Stimulated activated naive B cell treated with anti-CD40 and anti-IgM and Interleukin-4, amounts not matched to agents 10 μg/mL and 1 μg/mL and 100 μg/mL, for 72 hours (primary cell): ENCODE results near the gene KCND1.
A peak's percentile ranks its signal among the peaks of the same experiment; 100 is the strongest.

Experiments
- ATAC-seq, 2 donors: fragments of 150-1000 bp; cut with Tn5 transposase; replicated peaks; 2 replicates each; pipeline ENCODE4 v1.10.0; 2021; ENCODE audit warnings: moderate library complexity in 1 of 2
- DNase-seq: peaks from one replicate; pipeline ENCODE4 v3.0.0; 2021
- H3K27ac Mint-ChIP-seq: one replicate; pipeline ENCODE4 v1.8.0; 2022; ENCODE audit warnings: mild to moderate bottlenecking, mixed read lengths
- H3K27me3 Mint-ChIP-seq, 2 donors: one replicate each; pipeline ENCODE4 v1.8.0; 2022; ENCODE audit warnings: mixed read lengths in 2 of 2
- H3K36me3 Mint-ChIP-seq, 2 donors: one replicate each; pipeline ENCODE4 v1.8.0; 2022; ENCODE audit warnings: mixed read lengths in 2 of 2, mild to moderate bottlenecking in 1 of 2
- H3K4me1 Mint-ChIP-seq, 2 donors: one replicate each; pipeline ENCODE4 v1.8.0; 2022; ENCODE audit warnings: mixed read lengths in 2 of 2, mild to moderate bottlenecking in 1 of 2
- H3K4me3 Mint-ChIP-seq, 2 donors: one replicate each; pipeline ENCODE4 v1.8.0; 2022; ENCODE audit warnings: mild to moderate bottlenecking in 2 of 2, mixed read lengths in 2 of 2, moderate library complexity in 1 of 2
- H3K9me3 Mint-ChIP-seq, 2 donors: one replicate each; pipeline ENCODE4 v1.8.0; 2022; ENCODE audit warnings: mixed read lengths in 2 of 2, mild to moderate bottlenecking in 1 of 2

KCND1 gene

GRCh38 chrX:48971249-48972219 is at the start of gene KCND1:
TSS of gene KCND1 (minus strand) at chrX:48971844. CDS start at chrX:48970271, 1,573 bp downstream.
- DNase-seq = no peak
- H3K27me3 Mint-ChIP-seq = peaks cover 0 to 7% of the 10 kb centered on the region in 2 donors

GRCh38 chrX:49019599-49020249 is 48.1 kb upstream of the KCND1 start:
- no peaks in the 10 kb centered on the region for H3K27me3 Mint-ChIP-seq
- H3K27ac Mint-ChIP-seq = no peak overlapping the region
- no peak for DNase-seq
- no peak overlapping the region for H3K4me3 Mint-ChIP-seq
- no peak for ATAC-seq
- peaks cover 0 to 6% of the 10 kb centered on the region in 2 donors for H3K36me3 Mint-ChIP-seq
- no peaks in the 10 kb centered on the region for H3K4me1 Mint-ChIP-seq
- no peaks in the 10 kb centered on the region for H3K9me3 Mint-ChIP-seq

More at GRCh38 chrX:48971249-48972219, at the start of gene KCND1:
- peak; percentile 28 to 33 for ATAC-seq
- Mint-ChIP-seq H3K4me1 (peaks cover 6 to 30% of the 10 kb centered on the region in 2 donors), H3K27ac (peak within 1 kb of the TSS; percentile 10), H3K4me3 (peak within 1 kb of the TSS; percentile 13 to 61), H3K9me3 (no peaks in the 10 kb centered on the region), H3K36me3 (peaks cover 17 to 21% of the 10 kb centered on the region in 2 donors)

- Mint-ChIP-seq H3K4me1 (no peaks in the 10 kb centered on the region), H3K36me3 (no peaks in the 10 kb centered on the region), H3K4me3 (no peak overlapping the region), H3K9me3 (no peaks in the 10 kb centered on the region), H3K27ac (no peak overlapping the region), H3K27me3 (no peaks in the 10 kb centered on the region)
- no peak for ATAC-seq
- no peak for DNase-seq
Observed at GRCh38 chrX:49019050-49019449, 47.4 kb upstream of the KCND1 start.

- H3K27ac Mint-ChIP-seq = peak overlapping the region; percentile 51
- H3K36me3 Mint-ChIP-seq = peaks cover 4 to 18% of the 10 kb centered on the region in 2 donors
- no peak for ATAC-seq
- H3K4me3 Mint-ChIP-seq = peak overlapping the region in 1 of 2 donors; percentile 19
- H3K27me3 Mint-ChIP-seq = no peaks in the 10 kb centered on the region
- peaks cover 0 to 6% of the 10 kb centered on the region in 2 donors for H3K9me3 Mint-ChIP-seq
- no peak for DNase-seq
- H3K4me1 Mint-ChIP-seq = peaks cover 10 to 22% of the 10 kb centered on the region in 2 donors
Observed at GRCh38 chrX:49003696-49004095, 32.1 kb upstream of the KCND1 start.

- Mint-ChIP-seq H3K36me3 (peaks cover 16 to 30% of the 10 kb centered on the region in 2 donors), H3K27me3 (peaks cover 0 to 5% of the 10 kb centered on the region in 2 donors), H3K4me3 (peak within 1 kb of the TSS; percentile 98 to 100), H3K27ac (peak within 1 kb of the TSS; percentile 99), H3K4me1 (peaks cover 14 to 35% of the 10 kb centered on the region in 2 donors), H3K9me3 (peaks cover 0 to 6% of the 10 kb centered on the region in 2 donors)
- ATAC-seq = peak; percentile 77 to 87
- peak; percentile 75 for DNase-seq
Observed at GRCh38 chrX:49002091-49002935, 30.7 kb upstream of the KCND1 start, which contains the start of gene GRIPAP1. TSS of gene GRIPAP1 (minus strand) at chrX:49002264. CDS start at chrX:49002229, 35 bp downstream.

GRCh38 chrX:49001521-49002090 is 30.0 kb upstream of the KCND1 start:
- peaks cover 0 to 5% of the 10 kb centered on the region in 2 donors for H3K27me3 Mint-ChIP-seq
- H3K4me3 Mint-ChIP-seq = peak overlapping the region; percentile 98 to 100
- H3K9me3 Mint-ChIP-seq = peaks cover 0 to 6% of the 10 kb centered on the region in 2 donors
- peak overlapping the region; percentile 99 for H3K27ac Mint-ChIP-seq
- ATAC-seq (peak; percentile 55 to 60), DNase-seq (peak; percentile 25)
- H3K36me3 Mint-ChIP-seq = peaks cover 19 to 34% of the 10 kb centered on the region in 2 donors
- H3K4me1 Mint-ChIP-seq = peaks cover 14 to 38% of the 10 kb centered on the region in 2 donors

GRCh38 chrX:49000636-49001035 is 29.0 kb upstream of the KCND1 start:
- peaks cover 19 to 36% of the 10 kb centered on the region in 2 donors for H3K36me3 Mint-ChIP-seq
- peaks cover 0 to 5% of the 10 kb centered on the region in 2 donors for H3K27me3 Mint-ChIP-seq
- no peak overlapping the region for H3K27ac Mint-ChIP-seq
- H3K4me3 Mint-ChIP-seq = peak overlapping the region; percentile 98 to 100
- H3K9me3 Mint-ChIP-seq = peaks cover 0 to 6% of the 10 kb centered on the region in 2 donors
- H3K4me1 Mint-ChIP-seq = peaks cover 14 to 38% of the 10 kb centered on the region in 2 donors
- DNase-seq (no peak), ATAC-seq (no peak)

- H3K4me1 Mint-ChIP-seq = peaks cover 14 to 38% of the 10 kb centered on the region in 2 donors
- ATAC-seq = no peak
- no peak overlapping the region for H3K27ac Mint-ChIP-seq
- no peak overlapping the region for H3K4me3 Mint-ChIP-seq
- H3K27me3 Mint-ChIP-seq = peaks cover 0 to 5% of the 10 kb centered on the region in 2 donors
- no peak for DNase-seq
- H3K36me3 Mint-ChIP-seq = peaks cover 23 to 41% of the 10 kb centered on the region in 2 donors
- peaks cover 0 to 6% of the 10 kb centered on the region in 2 donors for H3K9me3 Mint-ChIP-seq
Observed at GRCh38 chrX:48999030-48999429, 27.4 kb upstream of the KCND1 start.

- H3K9me3 Mint-ChIP-seq = peaks cover 0 to 6% of the 10 kb centered on the region in 2 donors
- peaks cover 0 to 5% of the 10 kb centered on the region in 2 donors for H3K27me3 Mint-ChIP-seq
- H3K27ac Mint-ChIP-seq = no peak overlapping the region
- ATAC-seq = no peak
- DNase-seq = no peak
- H3K4me1 Mint-ChIP-seq = peaks cover 14 to 38% of the 10 kb centered on the region in 2 donors
- H3K4me3 Mint-ChIP-seq = no peak overlapping the region
- peaks cover 25 to 43% of the 10 kb centered on the region in 2 donors for H3K36me3 Mint-ChIP-seq
Observed at GRCh38 chrX:48998391-48998790, 26.7 kb upstream of the KCND1 start.

GRCh38 chrX:48997865-48998264 is 26.2 kb upstream of the KCND1 start:
- Mint-ChIP-seq H3K27ac (no peak overlapping the region), H3K4me3 (no peak overlapping the region), H3K9me3 (peaks cover 0 to 6% of the 10 kb centered on the region in 2 donors), H3K36me3 (peaks cover 27 to 45% of the 10 kb centered on the region in 2 donors), H3K4me1 (peaks cover 14 to 38% of the 10 kb centered on the region in 2 donors), H3K27me3 (peaks cover 0 to 5% of the 10 kb centered on the region in 2 donors)
- no peak for DNase-seq
- ATAC-seq = no peak

- DNase-seq (no peak), ATAC-seq (no peak)
- Mint-ChIP-seq H3K4me1 (peaks cover 14 to 38% of the 10 kb centered on the region in 2 donors), H3K9me3 (peaks cover 0 to 6% of the 10 kb centered on the region in 2 donors), H3K4me3 (no peak overlapping the region), H3K36me3 (peaks cover 31 to 47% of the 10 kb centered on the region in 2 donors), H3K27me3 (peaks cover 0 to 5% of the 10 kb centered on the region in 2 donors), H3K27ac (no peak overlapping the region)
Observed at GRCh38 chrX:48997455-48997854, 25.8 kb upstream of the KCND1 start.

GRCh38 chrX:48996969-48997368 is 25.3 kb upstream of the KCND1 start:
- Mint-ChIP-seq H3K9me3 (peaks cover 0 to 6% of the 10 kb centered on the region in 2 donors), H3K27ac (no peak overlapping the region), H3K4me3 (no peak overlapping the region), H3K36me3 (peaks cover 31 to 49% of the 10 kb centered on the region in 2 donors), H3K27me3 (peaks cover 0 to 5% of the 10 kb centered on the region in 2 donors), H3K4me1 (peaks cover 14 to 38% of the 10 kb centered on the region in 2 donors)
- DNase-seq (no peak), ATAC-seq (no peak)

- ATAC-seq = no peak
- peaks cover 0 to 3% of the 10 kb centered on the region in 2 donors for H3K4me1 Mint-ChIP-seq
- no peak overlapping the region for H3K27ac Mint-ChIP-seq
- H3K9me3 Mint-ChIP-seq = no peaks in the 10 kb centered on the region
- DNase-seq = no peak
- peaks cover 0 to 6% of the 10 kb centered on the region in 2 donors for H3K27me3 Mint-ChIP-seq
- peaks cover 33 to 38% of the 10 kb centered on the region in 2 donors for H3K36me3 Mint-ChIP-seq
- no peak overlapping the region for H3K4me3 Mint-ChIP-seq
Observed at GRCh38 chrX:48992341-48992740, 20.7 kb upstream of the KCND1 start.
